NCI-H1694 treated with DMSO at 0.1 percent for 48 hours (cell line): ENCODE measurements around the gene CHEK1.
"Not testable (repeated sequence)": the region's sequence is repeated elsewhere in the genome, so short reads cannot be mapped to it uniquely, and the experiment has no call there.

Experiments used
- DNase-seq: peaks from one replicate; lab custom pipeline; 2025; lab: John Stamatoyannopoulos, UW

The CHEK1 gene

DNA sequence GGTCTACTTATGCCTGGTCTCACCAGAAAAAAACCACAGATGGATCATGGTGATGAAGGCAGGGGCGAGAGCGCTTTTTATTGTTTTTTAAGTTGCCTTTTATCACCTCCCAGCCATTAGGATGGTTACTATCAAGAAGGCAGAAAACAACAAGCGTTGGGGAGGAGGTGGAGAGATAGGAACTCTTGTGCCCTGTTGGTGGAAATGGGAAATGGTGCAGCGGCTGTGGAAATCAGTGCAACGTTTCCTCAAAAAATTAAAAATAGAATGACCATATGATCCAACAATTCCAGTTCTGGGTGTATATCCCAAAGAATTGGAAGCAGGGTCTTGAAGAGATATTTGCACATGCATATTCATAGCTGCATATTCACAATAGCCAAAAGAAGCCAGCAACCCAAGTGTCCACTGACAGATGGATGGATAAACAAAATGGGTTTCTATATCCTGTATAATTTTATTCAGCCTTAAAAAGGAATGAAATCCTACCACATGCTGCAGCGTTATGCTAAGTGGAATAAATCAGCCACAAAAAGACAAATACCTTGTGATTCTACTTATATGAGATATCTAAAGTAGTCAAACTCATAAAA, 76.2 kb downstream of the CHEK1 start:
- no peak for DNase-seq

- no peak for DNase-seq
Observed at GRCh38 chr11:125701858-125702621, 77.1 kb downstream of the CHEK1 start.

DNA sequence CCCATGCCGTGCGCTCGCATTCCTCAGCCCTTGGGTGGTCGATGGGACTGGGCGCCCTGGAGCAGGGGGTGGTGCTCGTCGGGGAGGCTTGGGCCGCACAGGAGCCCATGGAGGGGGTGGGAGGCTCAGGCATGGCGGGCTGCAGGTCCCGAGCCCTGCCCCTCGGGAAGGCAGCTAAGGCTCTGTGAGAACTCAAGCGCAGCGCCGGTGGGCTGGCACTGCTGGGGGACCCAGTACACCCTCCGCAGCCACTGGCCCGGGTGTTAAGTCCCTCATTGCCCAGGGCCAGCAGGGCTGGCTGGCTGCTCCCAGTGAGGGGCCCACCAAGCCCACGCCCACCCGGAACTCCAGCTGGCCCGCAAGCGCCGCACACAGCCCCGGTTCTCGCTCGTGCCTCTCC, 79.7 kb downstream of the CHEK1 start:
- DNase-seq, result not testable (repeated sequence)

DNA sequence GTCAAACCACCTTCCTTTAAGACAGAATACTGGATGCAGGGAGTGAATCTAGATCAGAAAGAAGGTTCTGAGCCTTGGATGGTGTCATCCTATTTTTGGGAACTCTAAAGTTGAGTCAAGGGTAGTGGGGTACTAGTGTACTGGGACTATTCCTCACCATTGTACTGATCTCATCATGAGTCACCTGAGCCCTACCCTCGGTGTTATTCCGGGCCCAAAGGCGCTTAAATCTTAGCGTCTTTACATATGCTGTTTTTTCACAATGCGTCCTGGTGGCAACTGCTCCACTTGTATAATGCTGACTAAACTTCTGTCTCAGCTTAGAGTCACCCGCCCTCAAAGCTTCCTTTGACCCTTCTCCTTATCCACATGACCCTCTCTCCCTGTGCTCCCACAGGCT, 95.8 kb downstream of the CHEK1 start:
- DNase-seq, result no peak

- DNase-seq, result no peak
Observed at GRCh38 chr11:125724125-125724524, 99.2 kb downstream of the CHEK1 start.
